Nucleus accumbens (tissue), 56 donors: Measurements from ENCODE around the gene SERPINB4.
A peak's percentile ranks its signal among the peaks of the same experiment; 100 is the strongest.
"Not testable (repeated sequence)": the region's sequence is repeated elsewhere in the genome, so short reads cannot be mapped to it uniquely, and the experiment has no call there.

Experiments used
- DNase-seq, 56 donors: peaks; one replicate each; lab custom pipeline; 2025; lab: John Stamatoyannopoulos, UW

Gene SERPINB4

GRCh38 chr18:63644142-63644541 lies at the start of gene SERPINB4:
SERPINB4 (minus strand) TSS chr18:63644256; CDS start chr18:63643577, 679 bp downstream.
- DNase-seq, result not testable (repeated sequence)

GRCh38 chr18:63689064-63689463 lies 45.0 kb upstream of the SERPINB4 start:
- DNase-seq, result no peak

- no peak for DNase-seq
These were observed 42.8 kb upstream of the SERPINB4 start for GRCh38 chr18:63686871-63687270.

GRCh38 chr18:63684718-63685117 lies 40.7 kb upstream of the SERPINB4 start:
- DNase-seq, result no peak

- DNase-seq, result no peak
These were observed 39.8 kb upstream of the SERPINB4 start for GRCh38 chr18:63683890-63684289.

GRCh38 chr18:63683152-63683551 lies 39.1 kb upstream of the SERPINB4 start:
- no peak for DNase-seq

- no peak for DNase-seq
These were observed 37.6 kb upstream of the SERPINB4 start for GRCh38 chr18:63681449-63682340.

- DNase-seq, result peak in 1 of 56 donors; percentile 3
These were observed 36.0 kb upstream of the SERPINB4 start for GRCh38 chr18:63679820-63680606.

GRCh38 chr18:63677500-63678225 lies 33.6 kb upstream of the SERPINB4 start:
- DNase-seq, result peak in 1 of 56 donors; percentile 1

- DNase-seq, result no peak
These were observed 32.7 kb upstream of the SERPINB4 start for GRCh38 chr18:63676526-63677323.

- DNase-seq, result no peak
These were observed 20.5 kb upstream of the SERPINB4 start for GRCh38 chr18:63664571-63664970.

- DNase-seq, result not testable (repeated sequence)
These were observed 17.7 kb upstream of the SERPINB4 start, which contains the start of gene SERPINB3 for GRCh38 chr18:63661750-63662149. SERPINB3 (minus strand) TSS chr18:63661893; CDS start chr18:63661216, 677 bp downstream.

- not testable (repeated sequence) for DNase-seq
These were observed 14.9 kb upstream of the SERPINB4 start for GRCh38 chr18:63658920-63659319.

- DNase-seq, result not testable (repeated sequence)
These were observed 6.2 kb upstream of the SERPINB4 start for GRCh38 chr18:63650271-63650670.

- no peak for DNase-seq
These were observed 4.2 kb upstream of the SERPINB4 start for GRCh38 chr18:63648241-63648640.

GRCh38 chr18:63646936-63647335 lies 2.9 kb upstream of the SERPINB4 start:
- no peak for DNase-seq

GRCh38 chr18:63644694-63645093 lies 638 bp upstream of the SERPINB4 start:
- not testable (repeated sequence) for DNase-seq

GRCh38 chr18:63642668-63643356 lies 1.2 kb downstream of the SERPINB4 start:
- DNase-seq, result not testable (repeated sequence)

- DNase-seq, result not testable (repeated sequence)
These were observed 2.8 kb downstream of the SERPINB4 start for GRCh38 chr18:63641157-63641680.
